Stimulated activated CD8-positive, alpha-beta memory T cell treated with anti-CD3 and anti-CD28 coated beads, Interleukin-15, amount 100 ng/mL, for 4 hours (primary cell): ENCODE measurements around the gene CC2D1A.

Experiments used
- DNase-seq, 2 donors: peaks; one replicate each; pipeline ENCODE4 v3.0.0-alpha.2; 2020; ENCODE audit warnings: low read depth in 2 of 2

CC2D1A gene

GRCh38 chr19:13877303-13877702 lies 28.7 kb upstream of the CC2D1A start:
- DNase-seq = no peak

- DNase-seq = peak; percentile 96 to 97
Observed at GRCh38 chr19:13880059-13881043, 25.6 kb upstream of the CC2D1A start.

- DNase-seq = no peak
Observed at GRCh38 chr19:13881251-13881691, 24.7 kb upstream of the CC2D1A start.

- DNase-seq = no peak
Observed at GRCh38 chr19:13881692-13882418, 24.1 kb upstream of the CC2D1A start.

GRCh38 chr19:13882419-13882795 lies 23.6 kb upstream of the CC2D1A start:
- DNase-seq = no peak

- DNase-seq = no peak
Observed at GRCh38 chr19:13882836-13883235, 23.2 kb upstream of the CC2D1A start.

- DNase-seq = no peak
Observed at GRCh38 chr19:13883516-13884064, 22.4 kb upstream of the CC2D1A start.

- DNase-seq = no peak
Observed at GRCh38 chr19:13884726-13885591, 21.0 kb upstream of the CC2D1A start.

GRCh38 chr19:13885826-13886365 lies 20.1 kb upstream of the CC2D1A start:
- DNase-seq = no peak

GRCh38 chr19:13887018-13887436 lies 19.0 kb upstream of the CC2D1A start:
- DNase-seq = no peak

- DNase-seq = no peak
Observed at GRCh38 chr19:13887517-13887916, 18.5 kb upstream of the CC2D1A start.

- DNase-seq = no peak
Observed at GRCh38 chr19:13888281-13888680, 17.7 kb upstream of the CC2D1A start.

GRCh38 chr19:13890136-13890535 lies 15.9 kb upstream of the CC2D1A start:
- DNase-seq = no peak

- no peak for DNase-seq
Observed at GRCh38 chr19:13892870-13893269, 13.1 kb upstream of the CC2D1A start.

- no peak for DNase-seq
Observed at GRCh38 chr19:13894552-13894951, 11.4 kb upstream of the CC2D1A start.

GRCh38 chr19:13896227-13896626 lies 9.8 kb upstream of the CC2D1A start:
- no peak for DNase-seq

- no peak for DNase-seq
Observed at GRCh38 chr19:13899393-13899792, 6.6 kb upstream of the CC2D1A start.

GRCh38 chr19:13899912-13900584 lies 6.0 kb upstream of the CC2D1A start:
- no peak for DNase-seq

- no peak for DNase-seq
Observed at GRCh38 chr19:13902993-13903555, 2.9 kb upstream of the CC2D1A start.

- no peak for DNase-seq
Observed at GRCh38 chr19:13906521-13906904, 512 bp downstream of the CC2D1A start.
